Right hindlimb (tissue), 1 donor: Measurements from ENCODE around the gene WNT6.

Experiments used
- DNase-seq: peaks from one replicate; pipeline ENCODE4 v3.0.0-alpha.2; 2018

WNT6 gene

DNA sequence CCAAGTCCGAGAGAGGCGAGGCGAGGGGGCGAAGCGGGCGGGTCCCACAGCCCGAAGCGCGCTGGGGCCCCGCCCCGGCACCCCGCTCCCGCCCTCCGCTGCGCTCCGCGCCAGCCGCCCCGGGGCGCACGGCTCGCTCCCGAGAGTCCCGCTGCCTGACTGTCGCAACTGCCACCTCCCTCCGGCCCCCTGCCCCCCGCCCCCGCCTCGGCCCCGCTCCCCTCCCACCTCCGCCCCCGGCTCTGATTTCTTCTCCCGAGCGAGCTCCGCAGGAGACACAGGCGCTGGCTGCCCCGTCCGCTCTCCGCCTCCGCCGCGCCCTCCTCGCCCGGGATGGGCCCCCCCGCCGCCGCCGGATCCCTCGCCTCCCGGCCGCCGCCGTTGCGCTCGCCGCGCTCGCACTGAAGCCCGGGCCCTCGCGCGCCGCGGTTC lies at the start of gene WNT6:
Gene WNT6, plus strand, starts transcription at position 250 of the 432 bp plus-strand sequence. CDS start 233 bp downstream, outside the sequence.
- DNase-seq: no peak

DNA sequence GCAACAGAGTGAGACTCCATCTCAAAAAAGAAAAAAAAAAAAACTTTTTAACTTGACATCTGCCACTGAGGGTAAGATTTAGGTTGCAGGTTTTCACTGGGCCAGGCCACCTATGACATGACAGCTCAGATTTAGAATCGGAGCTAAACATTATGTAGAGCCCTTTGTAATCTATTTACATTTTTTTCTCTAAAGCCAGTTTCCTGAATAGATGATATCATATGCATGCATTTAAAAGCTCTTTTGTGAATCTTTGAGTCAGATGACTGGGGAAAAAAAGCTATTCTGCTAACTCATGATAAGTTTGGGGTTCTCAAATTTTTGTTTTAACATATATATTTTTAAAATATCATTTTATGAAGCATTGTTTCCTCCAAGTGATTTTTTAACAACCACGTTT lies 49.3 kb upstream of the WNT6 start:
- no peak for DNase-seq

DNA sequence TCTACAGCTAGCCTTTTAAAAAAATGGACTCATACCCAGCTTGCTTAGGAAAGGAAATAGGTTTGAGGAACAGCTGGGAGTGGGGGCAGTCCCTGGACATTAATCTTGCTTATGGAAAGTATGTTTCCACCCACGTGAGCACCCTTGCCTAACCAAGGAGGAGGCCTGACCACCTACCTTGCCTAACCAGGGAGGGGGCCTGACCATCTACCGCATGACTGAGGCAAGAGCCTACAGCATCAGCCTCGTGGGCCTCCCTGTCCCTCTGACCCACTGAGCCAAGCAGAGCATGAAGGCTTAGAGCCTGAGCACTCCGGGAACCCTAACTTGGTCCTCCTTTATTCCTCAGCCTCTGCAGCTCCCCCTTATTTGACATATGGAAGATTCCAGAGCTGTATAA lies 48.2 kb upstream of the WNT6 start:
- DNase-seq: no peak

DNA sequence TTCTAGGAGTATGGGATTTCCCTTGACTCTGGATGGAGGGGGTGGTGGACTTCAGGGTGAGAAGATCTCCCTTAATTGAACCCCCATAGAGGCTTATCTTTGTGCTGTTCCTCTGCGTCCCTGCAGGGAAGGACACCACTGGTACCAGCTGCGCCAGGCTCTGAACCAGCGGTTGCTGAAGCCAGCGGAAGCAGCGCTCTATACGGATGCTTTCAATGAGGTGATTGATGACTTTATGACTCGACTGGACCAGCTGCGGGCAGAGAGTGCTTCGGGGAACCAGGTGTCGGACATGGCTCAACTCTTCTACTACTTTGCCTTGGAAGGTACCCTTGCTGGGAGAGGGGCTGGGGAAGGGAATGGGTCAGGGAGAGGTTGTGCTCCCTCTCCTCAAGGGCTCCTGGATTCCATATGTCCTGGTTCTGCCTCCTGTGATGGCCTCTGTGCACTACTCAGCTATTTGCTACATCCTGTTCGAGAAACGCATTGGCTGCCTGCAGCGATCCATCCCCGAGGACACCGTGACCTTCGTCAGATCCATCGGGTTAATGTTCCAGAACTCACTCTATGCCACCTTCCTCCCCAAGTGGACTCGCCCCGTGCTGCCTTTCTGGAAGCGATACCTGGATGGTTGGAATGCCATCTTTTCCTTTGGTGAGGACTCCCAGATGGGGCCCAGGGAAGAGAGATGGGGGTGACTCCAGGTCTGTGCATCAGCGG lies 47.3 kb upstream of the WNT6 start:
- DNase-seq: no peak

DNA sequence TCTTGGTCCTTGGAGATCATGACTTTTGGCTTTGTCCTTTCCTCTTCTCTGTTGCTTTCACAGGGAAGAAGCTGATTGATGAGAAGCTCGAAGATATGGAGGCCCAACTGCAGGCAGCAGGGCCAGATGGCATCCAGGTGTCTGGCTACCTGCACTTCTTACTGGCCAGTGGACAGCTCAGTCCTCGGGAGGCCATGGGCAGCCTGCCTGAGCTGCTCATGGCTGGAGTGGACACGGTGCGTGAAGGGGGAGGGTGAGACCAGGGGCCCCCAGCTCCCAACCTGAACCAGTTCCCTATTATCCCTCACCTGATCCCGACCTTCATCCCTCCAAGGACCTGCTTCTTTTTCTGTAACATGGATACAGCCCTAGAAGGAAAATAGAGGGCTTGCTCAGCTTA lies 46.7 kb upstream of the WNT6 start:
- no peak for DNase-seq

DNA sequence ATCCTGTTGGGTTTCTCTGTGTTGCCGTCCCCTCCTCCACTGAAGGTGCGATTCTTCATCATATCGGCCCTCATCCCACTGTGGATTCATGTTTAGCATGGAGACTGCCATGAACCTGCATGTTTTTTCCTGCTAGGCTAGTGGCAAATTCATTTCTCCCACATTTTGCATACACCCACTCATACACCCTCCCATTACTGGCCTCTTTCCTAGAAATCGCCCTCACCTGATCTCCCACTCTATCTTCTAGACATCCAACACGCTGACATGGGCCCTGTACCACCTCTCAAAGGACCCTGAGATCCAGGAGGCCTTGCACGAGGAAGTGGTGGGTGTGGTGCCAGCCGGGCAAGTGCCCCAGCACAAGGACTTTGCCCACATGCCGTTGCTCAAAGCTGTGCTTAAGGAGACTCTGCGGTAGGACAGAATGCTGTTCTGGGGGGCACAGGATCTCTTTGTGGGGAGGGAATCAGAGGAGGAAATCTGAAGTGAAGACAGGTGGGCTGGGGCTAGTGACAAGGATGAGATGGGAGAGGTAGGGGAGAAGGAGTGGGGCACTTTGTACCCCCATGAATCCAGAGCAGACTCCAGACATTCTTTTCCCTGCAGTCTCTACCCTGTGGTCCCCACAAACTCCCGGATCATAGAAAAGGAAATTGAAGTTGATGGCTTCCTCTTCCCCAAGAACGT lies 45.7 kb upstream of the WNT6 start:
- no peak for DNase-seq

DNA sequence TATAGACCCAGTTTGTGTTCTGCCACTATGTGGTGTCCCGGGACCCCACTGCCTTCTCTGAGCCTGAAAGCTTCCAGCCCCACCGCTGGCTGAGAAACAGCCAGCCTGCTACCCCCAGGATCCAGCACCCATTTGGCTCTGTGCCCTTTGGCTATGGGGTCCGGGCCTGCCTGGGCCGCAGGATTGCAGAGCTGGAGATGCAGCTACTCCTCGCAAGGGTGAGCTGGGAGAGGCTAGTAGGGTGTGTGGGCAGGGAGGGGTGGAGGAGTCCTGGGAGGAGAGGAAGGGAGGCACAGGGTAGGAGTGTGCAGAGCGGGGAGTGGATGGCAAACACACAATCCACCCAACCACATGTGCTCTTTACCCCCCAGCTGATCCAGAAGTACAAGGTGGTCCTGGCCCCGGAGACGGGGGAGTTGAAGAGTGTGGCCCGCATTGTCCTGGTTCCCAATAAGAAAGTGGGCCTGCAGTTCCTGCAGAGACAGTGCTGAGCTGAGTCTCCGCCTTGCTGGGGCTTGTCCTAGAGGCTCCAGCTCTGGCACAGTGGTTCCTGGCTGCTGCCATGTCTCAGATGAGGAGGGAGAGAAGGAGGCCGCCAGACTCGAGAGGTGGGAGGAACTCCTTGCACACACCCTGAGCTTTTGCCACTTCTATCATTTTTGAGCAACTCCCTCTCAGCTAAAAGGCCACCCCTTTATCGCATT lies 44.9 kb upstream of the WNT6 start:
- DNase-seq: no peak

DNA sequence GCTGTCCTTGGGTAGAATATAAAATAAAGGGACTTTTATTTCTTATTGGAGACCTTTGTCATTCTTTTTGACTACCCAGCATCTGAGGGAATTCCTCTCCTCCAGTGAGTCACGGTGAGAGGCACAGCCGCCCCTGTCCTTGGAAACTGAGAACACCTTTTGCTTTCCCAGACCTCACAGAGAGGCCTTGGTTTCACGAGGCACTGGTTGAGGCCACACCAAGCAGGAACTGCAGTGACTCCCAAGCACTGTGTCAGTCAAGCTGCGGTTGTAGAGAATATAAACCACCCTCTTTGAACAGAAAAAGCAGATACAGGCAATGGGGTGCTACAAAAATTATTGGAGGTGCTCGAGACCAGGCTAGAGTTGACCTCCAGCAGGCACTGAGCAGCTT lies 44.4 kb upstream of the WNT6 start:
- no peak for DNase-seq

DNA sequence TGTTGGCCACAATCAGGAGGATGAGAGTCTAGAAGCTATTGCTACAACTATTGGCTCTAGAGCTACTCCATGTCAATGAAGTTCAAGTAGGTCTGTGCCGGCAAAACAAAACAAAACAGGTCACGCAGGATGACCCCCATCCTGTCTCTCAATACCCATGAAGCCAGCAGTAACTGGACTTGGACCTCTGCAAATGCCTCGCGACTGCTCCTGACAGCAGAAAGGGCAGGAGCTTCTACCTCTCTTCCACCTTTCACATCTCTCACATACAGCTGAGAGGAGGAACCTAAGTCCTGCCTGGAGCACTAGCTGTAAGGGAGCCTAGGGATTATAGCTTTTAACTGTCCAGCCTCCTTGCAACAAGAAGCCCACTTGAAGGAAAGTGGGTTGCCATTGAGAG lies 44.0 kb upstream of the WNT6 start:
- DNase-seq: no peak

DNA sequence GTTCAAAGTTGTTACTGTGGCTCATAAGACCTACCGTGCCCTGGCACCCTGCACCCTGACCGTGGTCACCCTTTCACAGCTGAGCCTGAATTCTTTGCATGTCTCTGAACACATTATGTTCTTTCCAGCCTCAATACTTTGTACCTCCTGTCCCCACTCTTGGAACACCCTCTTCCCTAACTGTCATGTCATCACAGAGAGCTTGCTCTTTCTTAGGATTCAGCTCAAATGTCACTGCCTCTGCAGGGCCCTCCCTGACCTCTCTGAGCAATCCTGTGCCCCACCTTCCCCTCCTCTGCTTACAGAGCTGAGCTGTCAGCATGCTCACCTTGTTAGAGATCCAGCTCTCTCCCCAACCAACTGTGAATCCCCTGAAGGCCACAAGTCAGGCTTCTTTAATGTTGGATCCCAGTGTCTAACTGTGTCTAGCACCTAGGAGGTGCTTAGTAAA lies 43.0 kb upstream of the WNT6 start:
- DNase-seq: no peak

DNA sequence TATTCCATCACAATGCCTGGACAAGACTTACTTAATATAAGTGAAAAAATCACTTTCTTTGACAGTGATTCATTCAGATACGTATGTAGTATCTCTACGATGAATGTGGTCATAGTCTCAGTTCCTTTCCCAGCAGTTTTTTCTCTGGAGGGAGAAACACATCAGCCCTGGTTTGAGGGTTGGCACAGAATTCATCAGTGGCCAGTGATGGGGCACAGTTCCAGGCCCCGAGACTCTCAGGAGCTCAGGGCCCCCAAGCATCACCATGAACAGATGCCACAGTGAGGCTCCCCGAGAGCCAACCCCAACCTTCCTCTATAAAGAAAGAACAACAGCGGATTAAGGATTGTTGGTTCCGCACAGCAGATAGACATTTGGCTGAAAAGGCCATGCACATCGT lies 40.5 kb upstream of the WNT6 start:
- DNase-seq: no peak

DNA sequence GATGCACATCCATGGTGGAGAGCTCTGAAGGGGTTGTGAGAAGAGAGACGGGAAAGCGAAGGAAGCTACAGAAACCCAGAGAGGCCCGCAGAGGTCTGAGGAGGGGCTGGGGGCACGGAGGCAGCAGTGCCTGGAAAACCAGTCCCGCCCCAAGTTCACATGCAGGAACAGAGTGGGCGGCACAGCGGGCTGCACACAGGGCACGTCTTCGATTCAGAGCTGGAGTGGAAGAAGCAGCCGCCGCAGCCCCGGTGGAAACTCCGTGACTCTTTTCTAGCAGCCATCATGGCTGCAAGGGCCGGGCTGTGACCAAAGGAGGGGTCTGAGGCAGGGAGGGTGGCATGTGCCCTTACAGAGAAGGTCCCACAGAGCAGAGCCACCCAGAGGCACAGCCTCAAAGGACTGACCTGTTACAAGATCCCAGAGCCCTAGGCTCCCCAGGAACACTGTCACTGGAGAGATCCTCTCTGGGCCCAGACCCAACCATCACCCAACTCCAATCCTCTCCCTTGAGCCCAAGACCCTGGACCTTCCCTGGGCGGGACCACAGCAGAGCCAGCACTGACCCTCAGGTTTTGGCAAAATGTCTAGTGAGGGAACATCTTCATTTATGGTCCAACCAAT lies 38.7 kb upstream of the WNT6 start:
- DNase-seq: no peak

DNA sequence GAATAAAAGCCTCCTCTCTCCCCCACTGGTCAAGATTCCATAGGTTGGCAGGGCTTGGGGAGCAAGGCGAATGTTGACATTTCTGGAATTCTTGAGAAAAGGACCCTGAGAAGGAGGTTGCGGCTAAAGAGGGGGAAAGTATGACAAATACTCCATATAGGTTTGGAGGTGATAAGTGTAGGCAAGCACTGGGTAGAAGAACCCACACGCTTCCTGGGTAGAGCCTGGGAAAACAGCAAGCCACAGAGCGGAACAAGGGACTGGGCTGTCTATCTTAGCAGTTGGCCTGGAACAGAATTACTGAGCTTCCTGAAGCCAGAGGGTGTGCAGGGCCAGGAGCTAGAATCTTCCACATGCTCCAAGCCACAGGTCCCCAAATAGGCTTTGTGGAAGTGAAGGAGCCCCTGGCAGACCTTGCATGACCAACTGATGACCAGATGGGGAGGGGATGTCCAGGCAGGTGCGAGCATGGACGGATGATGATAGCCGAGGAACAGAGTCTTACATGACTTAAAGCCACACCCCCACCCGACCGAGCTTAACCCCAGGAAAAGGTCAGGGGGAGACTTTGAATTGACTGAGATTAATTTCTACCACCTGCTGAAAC lies 37.9 kb upstream of the WNT6 start:
- no peak for DNase-seq

DNA sequence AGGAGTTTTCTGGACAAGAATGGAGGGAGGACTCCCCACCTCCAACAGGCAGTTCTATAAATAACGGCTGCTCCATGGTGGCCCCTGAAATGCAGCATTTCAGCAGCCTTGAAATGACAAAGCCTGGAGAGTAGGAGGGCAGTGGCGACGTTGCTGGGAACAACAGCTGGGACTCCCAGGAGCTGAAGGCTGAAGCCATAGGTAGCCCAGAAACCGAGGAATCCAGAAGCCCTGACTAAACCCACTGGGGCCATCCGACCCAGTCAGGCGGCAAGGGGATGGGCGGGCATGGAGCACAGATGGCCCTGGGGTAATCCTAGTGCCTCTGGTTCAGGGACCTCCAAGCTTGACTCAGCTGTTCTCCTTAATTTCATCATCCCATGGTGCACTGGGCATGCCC lies 37.0 kb upstream of the WNT6 start:
- no peak for DNase-seq

DNA sequence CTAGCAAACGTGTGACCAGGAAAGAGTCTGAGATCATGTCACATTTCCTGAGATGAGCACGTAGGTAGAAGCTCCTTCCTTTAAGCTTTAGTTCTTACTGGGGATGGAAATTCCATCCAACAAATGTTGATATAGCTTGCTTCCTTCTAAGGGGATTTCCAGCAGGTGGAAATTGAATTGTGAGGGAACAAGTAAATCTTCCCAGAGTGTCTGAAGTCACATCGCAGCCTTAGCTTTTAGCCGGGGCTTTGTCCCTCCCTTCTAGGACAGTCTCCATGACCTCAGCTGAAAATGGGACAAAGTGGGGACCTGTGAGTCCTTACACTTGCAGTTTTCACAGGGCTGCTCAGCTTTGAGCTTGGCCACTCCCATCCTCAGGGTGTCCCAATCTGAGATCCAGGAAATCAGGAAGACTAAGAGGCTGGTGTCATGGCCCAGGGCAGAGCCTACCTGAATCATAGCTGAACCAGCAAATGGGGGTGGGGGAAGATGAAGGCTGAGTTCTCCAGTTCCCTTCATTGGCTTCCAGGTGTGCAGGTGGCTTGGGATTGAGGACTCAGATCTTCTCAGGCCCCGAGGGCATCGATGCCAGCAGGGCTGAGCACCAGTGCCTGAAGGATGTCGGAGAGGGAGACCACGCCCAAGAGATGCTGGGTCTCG lies 36.3 kb upstream of the WNT6 start:
- no peak for DNase-seq

DNA sequence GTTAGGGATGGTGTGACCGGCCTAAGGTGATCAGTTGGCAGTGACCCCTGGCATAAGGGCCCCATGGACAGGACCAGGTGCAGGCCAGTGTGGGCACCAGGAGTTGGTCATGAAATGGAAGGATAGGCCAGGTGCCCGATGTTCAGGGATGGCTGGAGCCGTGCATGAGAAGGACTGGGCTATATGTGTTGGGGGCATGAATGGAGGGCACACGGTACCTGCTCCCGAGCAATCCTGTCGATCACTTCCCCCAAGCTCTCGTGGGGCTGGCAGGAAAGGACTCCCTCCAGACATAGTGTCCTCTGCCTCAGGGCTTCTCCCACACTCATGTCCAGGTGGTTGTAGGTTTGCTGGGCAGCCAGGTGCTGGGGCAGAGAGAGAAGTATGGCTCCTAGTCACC lies 35.6 kb upstream of the WNT6 start:
- no peak for DNase-seq

DNA sequence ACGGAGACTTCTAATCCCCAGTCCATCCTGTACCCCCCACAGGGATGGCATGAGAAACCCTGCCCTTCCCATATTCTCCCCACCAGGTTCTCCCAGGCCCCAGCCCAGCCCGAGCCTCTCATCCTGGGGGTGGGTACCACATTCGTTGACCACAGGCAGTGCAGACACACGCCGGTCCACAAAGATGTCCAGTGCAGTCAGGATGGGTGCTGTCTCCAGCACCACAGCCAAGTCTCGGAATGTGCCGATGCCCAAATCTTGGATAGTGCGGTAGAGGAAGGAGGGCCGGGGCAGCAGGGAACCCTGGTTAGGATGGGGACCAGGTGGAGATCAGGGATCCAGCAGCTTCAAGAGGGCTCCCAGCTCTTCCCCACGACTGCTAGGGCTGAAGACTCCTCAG lies 32.8 kb upstream of the WNT6 start:
- no peak for DNase-seq

DNA sequence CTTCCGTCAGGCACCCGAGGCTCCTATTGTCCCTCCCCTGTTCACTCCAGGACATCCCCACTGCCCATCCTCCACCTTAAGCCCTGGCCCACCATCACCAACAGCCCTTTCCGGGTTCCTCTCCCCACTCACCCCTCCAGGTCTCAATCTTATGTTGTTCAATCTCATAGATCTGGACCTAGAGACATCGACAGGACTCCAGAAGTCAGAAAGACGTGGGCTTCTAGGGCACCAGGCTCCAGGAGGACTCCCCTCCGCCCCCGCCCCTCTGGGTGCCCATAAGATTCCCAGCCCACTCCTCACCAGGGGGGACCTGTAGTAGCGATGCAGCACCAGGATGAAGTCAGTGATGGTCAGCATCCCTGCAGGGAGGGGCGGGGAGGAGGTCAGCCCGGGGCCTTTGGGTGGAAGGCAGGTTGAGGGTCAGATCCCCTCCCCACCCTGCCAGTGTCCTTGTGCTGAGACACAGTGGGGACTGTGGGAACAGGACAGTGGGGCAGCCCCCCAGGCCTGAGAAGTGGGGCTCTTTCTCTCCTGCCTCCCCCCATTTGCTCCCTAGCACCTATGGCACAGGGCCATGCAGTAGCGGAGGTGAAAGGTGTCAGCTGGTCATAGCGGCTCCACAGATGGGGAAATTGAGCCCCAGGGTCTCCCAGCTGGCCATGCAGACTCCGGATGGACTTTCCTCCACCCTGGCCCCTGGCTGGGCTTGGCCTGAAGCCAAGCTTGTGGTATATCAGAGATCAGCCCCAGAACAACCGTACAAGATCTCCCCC lies 31.7 kb upstream of the WNT6 start:
- no peak for DNase-seq

DNA sequence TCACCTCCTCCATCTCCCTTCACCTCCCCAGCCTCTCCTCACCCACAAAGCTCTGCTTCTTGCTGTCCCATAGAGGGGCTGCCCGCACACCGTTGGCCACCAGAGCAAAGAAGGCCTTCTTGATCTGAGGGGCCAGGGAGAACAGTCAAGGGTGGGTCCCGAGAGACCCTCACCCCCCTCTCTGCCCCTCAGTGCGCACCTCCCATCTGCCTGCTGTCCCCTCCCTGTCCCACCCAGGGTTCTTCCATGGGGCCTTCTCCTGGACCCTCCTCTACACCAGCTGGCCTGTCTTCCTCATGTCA lies 31.2 kb upstream of the WNT6 start:
- no peak for DNase-seq

DNA sequence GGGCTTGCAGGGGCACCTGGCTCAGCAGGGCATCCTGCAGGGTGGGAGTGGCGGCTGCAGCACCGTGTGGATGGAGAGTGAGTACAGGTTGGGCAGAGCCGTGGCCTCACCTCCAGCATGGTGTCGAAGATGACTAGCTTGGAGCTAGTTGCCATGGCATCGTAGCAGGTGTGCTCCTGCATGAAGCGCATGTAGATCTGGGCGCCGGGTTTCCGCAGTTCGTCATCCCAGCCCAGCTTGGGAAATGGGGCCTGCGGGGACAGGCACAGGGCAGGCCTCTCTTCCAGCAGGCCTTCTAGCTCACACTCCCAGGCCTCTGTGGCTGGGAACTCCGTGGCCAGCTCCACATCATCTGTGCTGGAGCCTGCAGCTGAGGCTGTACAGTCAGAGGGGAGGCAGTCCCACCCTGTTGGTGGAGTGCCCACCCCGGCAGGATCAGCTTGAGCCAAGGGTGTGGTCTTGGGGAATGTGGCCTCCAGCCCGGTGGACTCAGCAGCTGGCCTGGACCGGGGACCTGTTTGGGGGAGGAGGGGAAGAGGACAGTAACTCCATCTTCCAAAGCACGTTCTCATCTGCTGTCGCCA lies 29.6 kb upstream of the WNT6 start:
- peak; percentile 79 for DNase-seq

DNA sequence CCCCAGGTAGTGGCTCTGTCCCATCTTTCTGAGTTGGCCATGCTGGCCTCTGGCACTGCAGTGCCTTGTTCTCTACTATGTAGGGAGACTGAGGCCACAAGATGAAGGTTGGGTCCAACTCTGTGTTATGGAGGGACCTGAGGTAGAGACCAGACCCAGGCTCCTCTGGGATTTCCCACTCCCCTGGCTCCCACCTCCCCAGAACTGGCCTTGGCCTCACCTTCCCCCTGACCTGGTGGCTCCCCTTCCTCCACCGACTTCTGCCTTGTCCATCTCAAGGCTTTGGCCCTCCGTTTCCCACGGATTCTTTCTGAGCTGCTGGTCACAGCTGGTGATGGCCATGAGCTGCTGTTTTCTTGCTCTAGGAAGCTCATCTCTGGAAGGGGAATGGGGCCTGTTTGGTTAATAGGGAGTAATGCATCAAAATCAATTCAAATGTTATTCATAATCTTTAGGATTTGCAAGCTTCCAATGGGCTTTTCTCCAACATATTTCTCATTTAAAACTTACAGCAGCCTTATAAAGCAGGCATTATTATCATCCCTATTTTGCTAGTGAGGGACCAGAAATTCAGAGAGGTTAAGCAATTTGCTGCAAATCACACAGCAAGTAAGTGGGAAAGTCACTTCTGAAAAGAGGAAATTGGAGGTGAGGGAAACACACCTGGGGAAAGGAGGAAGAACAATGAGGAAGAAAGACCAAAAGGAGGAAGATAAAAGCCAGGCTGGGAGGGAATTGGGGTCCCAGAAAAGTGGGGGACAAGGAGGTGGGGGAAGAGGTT lies 28.9 kb upstream of the WNT6 start:
- DNase-seq: no peak
